DOHH2 (cell line): Measurements from ENCODE around the gene TMEM248.
"Not testable (repeated sequence)": the region's sequence is repeated elsewhere in the genome, so short reads cannot be mapped to it uniquely, and the experiment has no call there.

Experiments used
- H3F3A ChIP-seq: fragments of 200-600 bp; sonication (generic), shearing (Covaris generic); 2 replicates; pipeline ENCODE4 v1.6.0; 2016; ENCODE audit warnings: antibody characterized with exemption, mild to moderate bottlenecking; ENCODE audit not compliant: control insufficient read depth, insufficient read depth
- H3K27ac ChIP-seq: fragments of 200-600 bp; sonication (generic); 2 replicates; pipeline ENCODE4 v1.5.1; 2014; ENCODE audit warnings: low read depth, mild to moderate bottlenecking, low read length, moderate library complexity
- H3K27me3 ChIP-seq: fragments of 200-600 bp; sonication (generic); 2 replicates; pipeline ENCODE4 v1.6.1; 2014; ENCODE audit warnings: mild to moderate bottlenecking, low read length, mixed read lengths; ENCODE audit not compliant: control insufficient read depth
- H3K36me3 ChIP-seq: fragments of 200-600 bp; sonication (generic); 2 replicates; pipeline ENCODE4 v1.6.1; 2014; ENCODE audit warnings: mild to moderate bottlenecking, low read length, moderate library complexity, mixed read lengths; ENCODE audit not compliant: control insufficient read depth
- H3K4me1 ChIP-seq: fragments of 200-600 bp; sonication (generic); 2 replicates; pipeline ENCODE4 v1.6.1; 2014; ENCODE audit warnings: mild to moderate bottlenecking, low read length, mixed read lengths; ENCODE audit not compliant: control insufficient read depth
- H3K4me2 ChIP-seq: fragments of 200-600 bp; sonication (generic); 2 replicates; pipeline ENCODE4 v1.6.0; 2014; ENCODE audit warnings: mild to moderate bottlenecking, low read length, moderate library complexity
- H3K4me3 ChIP-seq: fragments of 200-600 bp; sonication (generic); 2 replicates; pipeline ENCODE4 v1.5.1; 2014; ENCODE audit warnings: mild to moderate bottlenecking, low read length, mixed read lengths
- H3K79me2 ChIP-seq: fragments of 200-600 bp; sonication (generic); 2 replicates; pipeline ENCODE4 v1.6.1; 2014; ENCODE audit warnings: mild to moderate bottlenecking, low read length, mixed read lengths; ENCODE audit not compliant: control insufficient read depth
- H3K9me2 ChIP-seq: fragments of 200-600 bp; sonication (generic); replicated peaks from 2 replicates; pipeline ENCODE4 v1.6.1; 2014; ENCODE audit warnings: mild to moderate bottlenecking, low read length, mixed read lengths; ENCODE audit not compliant: control insufficient read depth
- H3K9me3 ChIP-seq: fragments of 200-600 bp; sonication (generic); 2 replicates; pipeline ENCODE4 v1.6.1; 2014; ENCODE audit warnings: antibody characterized with exemption, low read length, mixed read lengths; ENCODE audit not compliant: control insufficient read depth, insufficient read depth
- H4K20me1 ChIP-seq: fragments of 200-600 bp; sonication (generic); 2 replicates; pipeline ENCODE4 v1.6.0; 2014; ENCODE audit warnings: low read depth, mild to moderate bottlenecking, antibody characterized with exemption, low read length, moderate library complexity; ENCODE audit not compliant: control insufficient read depth, insufficient read depth
- CTCF ChIP-seq: fragments of 200-600 bp; sonication (generic); IDR thresholded peaks from one replicate; pipeline ENCODE4 v1.5.1; 2014; ENCODE audit warnings: antibody characterized with exemption, mild to moderate bottlenecking, low read depth, low read length; ENCODE audit not compliant: poor library complexity, severe bottlenecking
- EZH2phosphoT487 ChIP-seq: fragments of 200-600 bp; sonication (generic); IDR thresholded peaks from 2 replicates; pipeline ENCODE4 v1.6.1; 2017; ENCODE audit warnings: borderline replicate concordance, mild to moderate bottlenecking, antibody characterized with exemption, low read length, moderate library complexity, mixed read lengths

Gene TMEM248, protein sequence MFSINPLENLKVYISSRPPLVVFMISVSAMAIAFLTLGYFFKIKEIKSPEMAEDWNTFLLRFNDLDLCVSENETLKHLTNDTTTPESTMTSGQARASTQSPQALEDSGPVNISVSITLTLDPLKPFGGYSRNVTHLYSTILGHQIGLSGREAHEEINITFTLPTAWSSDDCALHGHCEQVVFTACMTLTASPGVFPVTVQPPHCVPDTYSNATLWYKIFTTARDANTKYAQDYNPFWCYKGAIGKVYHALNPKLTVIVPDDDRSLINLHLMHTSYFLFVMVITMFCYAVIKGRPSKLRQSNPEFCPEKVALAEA

DNA sequence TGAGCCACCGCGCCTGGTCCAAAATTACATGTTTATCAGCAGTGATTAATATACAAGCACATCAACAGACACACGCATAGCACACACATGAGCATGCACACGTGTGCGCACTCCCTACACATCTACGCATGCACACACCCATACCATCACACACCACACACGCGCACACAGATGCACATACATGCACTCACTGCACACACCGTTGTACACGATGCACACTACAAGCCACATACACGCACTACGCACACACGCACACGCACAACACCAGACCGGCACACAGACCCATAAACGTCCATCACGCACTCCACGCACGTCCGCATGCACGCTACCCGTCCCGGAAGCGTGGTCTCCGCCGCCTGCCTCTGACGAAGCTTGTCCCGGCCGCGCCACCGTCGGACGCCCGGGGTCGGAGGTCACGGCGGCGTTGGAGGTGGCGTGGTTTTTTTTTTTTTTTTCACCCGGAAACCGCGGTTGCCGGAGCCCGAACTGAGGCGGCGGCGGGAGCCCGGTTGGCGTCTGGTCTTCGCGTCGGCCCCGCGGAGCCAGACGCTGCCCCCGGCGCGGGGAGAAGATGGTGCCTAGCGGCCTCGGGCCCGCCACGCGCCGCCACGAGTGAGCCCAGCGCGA lies at the start of gene TMEM248:
TMEM248 (plus strand) TSS at position 457 of the 627 bp plus-strand sequence. CDS start 20,641 bp downstream, outside the sequence.
- H4K20me1 ChIP-seq = peaks cover 17% of the 10 kb centered on the region
- no peaks in the 10 kb centered on the region for H3K9me3 ChIP-seq
- peaks cover 23% of the 10 kb centered on the region for H3K36me3 ChIP-seq
- H3K4me3 ChIP-seq = peak within 1 kb of the TSS; percentile 87
- H3K27me3 ChIP-seq = no peaks in the 10 kb centered on the region
- H3F3A ChIP-seq = 0 out of 2 replicates have a peak, but pooled peaks cover 6% of the 10 kb centered on the region
- H3K4me2 ChIP-seq = peak within 1 kb of the TSS; percentile 81
- peaks cover 35% of the 10 kb centered on the region for H3K4me1 ChIP-seq
- H3K9me2 ChIP-seq = no peaks in the 10 kb centered on the region
- peak within 1 kb of the TSS; percentile 52 for H3K27ac ChIP-seq
- H3K79me2 ChIP-seq = peaks cover 65% of the 10 kb centered on the region
- TF ChIP-seq EZH2phosphoT487 (no peak), CTCF (no peak)

- Histone ChIP-seq H3K4me1 (peaks cover 9% of the 10 kb centered on the region; the same call in 1 of the 2 replicates), H3K27ac (no peak overlapping the region), H3K9me3 (no peaks in the 10 kb centered on the region), H3K9me2 (no peaks in the 10 kb centered on the region), H3K4me3 (no peak overlapping the region), H3K36me3 (peaks cover 18% of the 10 kb centered on the region; the same call in 1 of the 2 replicates), H3K79me2 (no peaks in the 10 kb centered on the region), H3K27me3 (no peaks in the 10 kb centered on the region), H3F3A (no peaks in the 10 kb centered on the region), H3K4me2 (no peak overlapping the region), H4K20me1 (no peaks in the 10 kb centered on the region)
- TF ChIP-seq CTCF (no peak), EZH2phosphoT487 (no peak)
Measured at GRCh38 chr7:66873476-66873875, 47.5 kb upstream of the TMEM248 start.

GRCh38 chr7:66877577-66878300 lies 43.3 kb upstream of the TMEM248 start:
- H3K27me3 ChIP-seq = no peaks in the 10 kb centered on the region
- H4K20me1 ChIP-seq = no peaks in the 10 kb centered on the region
- no peaks in the 10 kb centered on the region for H3K9me2 ChIP-seq
- H3K36me3 ChIP-seq = peaks cover 16% of the 10 kb centered on the region
- H3K79me2 ChIP-seq = no peaks in the 10 kb centered on the region
- H3K4me1 ChIP-seq = 0 out of 2 replicates have a peak, but pooled peaks cover 5% of the 10 kb centered on the region
- no peak overlapping the region for H3K27ac ChIP-seq
- H3K4me3 ChIP-seq = no peak overlapping the region
- no peaks in the 10 kb centered on the region for H3F3A ChIP-seq
- H3K9me3 ChIP-seq = no peaks in the 10 kb centered on the region
- no peak overlapping the region for H3K4me2 ChIP-seq
- TF ChIP-seq EZH2phosphoT487 (no peak), CTCF (no peak)

- H4K20me1 ChIP-seq, H3K27ac ChIP-seq, H3F3A ChIP-seq, H3K4me1 ChIP-seq, H3K79me2 ChIP-seq, H3K4me3 ChIP-seq, H3K4me2 ChIP-seq, H3K9me3 ChIP-seq, H3K27me3 ChIP-seq, H3K9me2 ChIP-seq: not testable (repeated sequence)
- H3K36me3 ChIP-seq = peaks cover 16% of the 10 kb centered on the region
Measured at GRCh38 chr7:66878301-66878685, 42.7 kb upstream of the TMEM248 start.
